HG03108 (cell line): ENCODE results near the gene MED13L.

Source experiments
- ATAC-seq: cut with Tn5 transposase; IDR thresholded peaks from one replicate; pipeline ENCODE4 v1.9.1; 2021; ENCODE audit warnings: moderate library complexity; ENCODE audit not compliant: unreplicated experiment

Gene MED13L

DNA sequence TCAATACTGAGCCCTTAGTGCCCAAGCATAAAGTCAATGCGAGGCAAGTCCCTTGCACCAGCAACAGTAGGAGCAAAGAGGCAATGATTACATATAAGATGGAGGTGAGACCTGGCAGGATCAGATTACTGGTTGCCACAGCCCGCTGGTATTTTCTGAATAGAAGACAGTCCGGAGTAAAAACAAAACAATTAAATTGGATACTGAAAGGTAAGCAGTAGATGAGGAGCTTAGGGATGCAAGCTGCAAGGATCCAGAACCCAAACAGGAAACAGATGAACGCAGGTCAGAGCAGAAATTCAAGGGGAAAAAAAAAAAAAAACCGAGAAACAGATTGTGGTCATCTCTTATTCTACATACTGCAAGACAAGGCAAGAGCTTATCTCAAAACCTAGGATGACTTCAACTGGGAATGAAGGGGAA, 119.6 kb downstream of the MED13L start:
- no peak for ATAC-seq

DNA sequence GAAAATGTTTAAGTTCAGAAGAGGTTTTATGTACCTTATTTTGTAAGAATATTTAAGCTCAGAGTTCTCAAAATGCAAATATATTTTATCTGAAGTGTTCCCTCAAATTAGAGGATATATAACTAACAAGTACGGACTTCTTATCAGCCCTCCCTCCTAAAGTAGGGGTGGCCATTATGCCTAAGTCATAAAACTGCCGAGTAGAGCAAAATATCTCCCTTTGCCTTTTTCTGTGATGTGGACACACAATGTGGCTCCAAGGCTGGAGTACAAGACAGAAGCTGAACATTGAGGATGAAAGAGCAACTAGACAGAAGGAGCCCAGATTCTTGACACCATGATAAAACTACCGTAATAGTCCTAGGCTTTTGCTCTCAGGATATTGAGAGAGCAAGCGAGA, 120.9 kb downstream of the MED13L start:
- ATAC-seq: no peak

DNA sequence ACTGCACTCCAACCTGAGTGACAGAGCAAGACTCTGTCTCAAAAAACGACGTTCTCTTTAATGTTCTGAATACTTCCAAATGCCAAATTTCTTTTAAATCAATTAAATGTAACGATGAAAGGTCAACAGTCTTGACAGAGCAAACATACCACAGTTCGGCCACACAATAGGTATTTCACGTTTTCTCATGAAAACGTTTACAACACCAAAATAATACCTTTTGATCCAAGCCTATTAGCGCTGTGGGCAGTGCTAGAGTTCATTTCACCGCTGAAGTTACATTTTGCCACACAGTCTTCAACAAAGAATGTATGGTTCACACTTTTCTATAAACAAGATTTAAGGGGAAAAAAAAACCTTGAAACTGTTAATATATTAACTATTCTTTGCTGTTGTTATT, 122.1 kb downstream of the MED13L start:
- ATAC-seq: no peak

GRCh38 chr12:116153983-116154382, 123.5 kb downstream of the MED13L start:
- ATAC-seq: no peak

GRCh38 chr12:116153113-116153512, 124.4 kb downstream of the MED13L start:
- no peak for ATAC-seq

DNA sequence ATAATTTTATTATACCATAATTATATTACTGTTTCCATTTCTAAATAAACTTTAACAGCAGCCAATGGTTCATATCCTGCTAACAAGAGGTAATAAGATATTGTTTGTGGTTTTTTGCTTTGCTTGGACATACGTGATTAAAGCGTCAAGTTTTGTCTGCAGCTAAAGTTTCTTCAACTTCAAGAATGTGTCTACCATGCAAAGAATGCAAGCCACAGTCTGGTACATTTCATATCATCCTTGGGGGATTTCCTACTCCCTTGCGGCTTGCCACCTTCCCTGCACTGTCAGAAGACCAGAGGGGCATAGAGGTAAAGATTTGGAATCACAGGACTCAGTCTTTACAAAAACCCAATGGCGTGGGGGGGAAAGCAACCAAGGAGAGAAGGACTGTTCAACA, 125.2 kb downstream of the MED13L start:
- no peak for ATAC-seq

DNA sequence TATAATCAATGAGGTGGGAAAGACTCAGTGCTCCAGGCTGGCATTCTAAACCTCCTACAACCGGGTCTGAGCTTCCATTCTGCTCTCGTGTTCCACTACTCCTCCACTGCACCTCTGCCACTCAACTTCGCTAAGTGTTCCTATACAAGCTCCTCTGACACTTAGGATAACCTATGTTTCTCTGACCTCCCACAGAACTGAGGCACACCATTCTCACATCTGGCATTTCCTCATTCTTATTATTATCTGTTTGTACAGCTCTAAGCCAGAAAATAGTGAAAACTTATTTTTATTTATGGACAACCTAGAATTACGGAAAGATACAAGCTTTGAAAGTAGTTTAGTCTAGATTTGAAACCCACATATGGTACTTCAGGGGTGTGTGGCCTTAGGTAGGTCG, 127.0 kb downstream of the MED13L start:
- no peak for ATAC-seq

DNA sequence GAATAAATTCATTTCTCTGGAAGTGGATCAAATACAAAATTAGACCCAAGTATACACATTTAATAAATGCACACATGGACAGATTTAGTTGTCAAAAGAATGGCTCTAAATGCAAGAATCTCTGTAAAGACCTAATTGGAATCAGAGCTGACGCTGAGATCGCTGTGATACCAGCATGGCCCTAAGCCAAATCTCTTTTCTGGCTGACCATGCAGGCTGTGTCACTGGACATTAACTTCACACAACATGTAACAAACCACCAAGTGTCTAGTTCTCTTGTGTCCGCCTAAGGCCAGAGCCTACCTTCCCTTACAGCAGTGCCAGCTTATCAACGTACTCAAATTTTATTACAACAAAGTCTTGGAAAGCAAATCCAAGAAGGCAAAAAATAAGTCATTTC, 127.5 kb downstream of the MED13L start:
- no peak for ATAC-seq

DNA sequence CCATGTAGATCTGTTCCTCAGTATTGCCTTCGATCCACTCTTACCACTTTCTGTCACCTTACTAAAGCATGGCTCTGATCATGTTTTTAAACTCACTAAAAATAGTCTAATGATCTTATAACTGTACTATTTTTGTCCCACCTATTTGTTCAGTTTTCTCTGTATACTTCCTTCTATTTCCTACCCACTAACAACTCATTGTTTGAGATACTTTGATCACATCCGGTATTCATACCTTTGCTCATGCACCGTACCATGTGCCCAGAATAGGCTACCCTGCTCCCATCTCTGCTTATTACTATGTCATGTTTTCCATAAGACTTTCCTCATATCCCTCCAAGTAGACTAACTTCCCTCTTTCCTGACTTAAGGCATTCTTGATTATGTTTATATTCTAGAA, 128.6 kb downstream of the MED13L start:
- ATAC-seq: no peak

DNA sequence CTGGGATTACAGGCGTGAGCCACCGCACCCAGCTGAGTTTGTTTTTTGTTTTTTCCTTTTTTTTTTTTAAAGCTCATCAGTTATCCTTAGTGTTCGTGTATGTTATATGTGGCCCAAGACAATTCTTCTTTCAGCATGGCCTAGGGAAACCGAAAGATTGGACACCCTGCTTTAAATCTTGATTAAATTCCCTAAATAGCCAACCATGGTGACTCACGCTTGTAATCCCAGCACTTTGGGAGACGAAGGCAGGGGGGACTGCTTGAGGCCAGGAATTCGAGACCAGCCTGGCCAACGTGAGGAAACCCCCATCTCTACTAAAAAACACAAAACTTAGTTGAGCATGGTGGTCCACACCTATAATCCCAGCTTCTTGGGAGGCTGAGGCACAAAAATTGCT, 131.1 kb downstream of the MED13L start:
- ATAC-seq: no peak

DNA sequence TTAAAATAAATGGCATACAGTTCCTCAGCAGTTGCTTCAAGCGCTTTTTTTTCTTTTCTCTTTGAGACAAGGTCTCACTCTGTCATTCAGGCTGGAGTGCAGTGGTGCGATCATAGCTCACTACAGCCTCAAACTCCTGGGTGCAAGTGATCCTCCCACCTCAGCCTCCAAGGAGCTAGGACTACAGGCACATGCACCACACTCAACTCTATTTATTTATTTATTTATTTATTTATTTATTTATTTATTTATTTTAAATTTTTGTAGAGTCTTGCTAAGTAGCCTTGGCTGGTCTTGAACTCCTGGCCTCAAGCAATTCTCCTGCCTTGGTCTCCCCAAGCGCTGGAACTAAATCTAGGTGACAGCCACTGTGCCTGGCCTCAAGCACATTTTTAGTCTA, 132.0 kb downstream of the MED13L start:
- no peak for ATAC-seq

- ATAC-seq: no peak
Measured at GRCh38 chr12:116144384-116144783, 133.1 kb downstream of the MED13L start.

DNA sequence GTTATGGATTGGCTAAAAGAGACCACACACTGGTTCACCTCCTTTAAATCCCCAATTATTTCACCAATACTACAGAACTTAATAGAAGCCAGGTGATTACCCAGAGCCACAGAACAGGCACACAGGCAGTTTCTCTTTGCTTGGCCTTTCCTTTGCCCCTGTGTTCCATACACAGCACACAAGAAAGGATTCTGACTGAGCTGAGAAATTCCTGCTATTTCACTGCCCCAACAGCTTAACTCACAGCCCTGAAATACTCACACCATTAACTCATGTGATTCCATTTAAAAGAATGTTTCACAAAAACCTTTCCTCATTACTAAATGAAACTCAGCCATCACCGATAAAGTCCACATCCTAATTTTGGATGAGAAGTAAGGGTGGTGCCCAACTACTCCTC, 133.6 kb downstream of the MED13L start:
- no peak for ATAC-seq

- ATAC-seq: no peak
Measured at GRCh38 chr12:116142936-116143898, 134.3 kb downstream of the MED13L start.

DNA sequence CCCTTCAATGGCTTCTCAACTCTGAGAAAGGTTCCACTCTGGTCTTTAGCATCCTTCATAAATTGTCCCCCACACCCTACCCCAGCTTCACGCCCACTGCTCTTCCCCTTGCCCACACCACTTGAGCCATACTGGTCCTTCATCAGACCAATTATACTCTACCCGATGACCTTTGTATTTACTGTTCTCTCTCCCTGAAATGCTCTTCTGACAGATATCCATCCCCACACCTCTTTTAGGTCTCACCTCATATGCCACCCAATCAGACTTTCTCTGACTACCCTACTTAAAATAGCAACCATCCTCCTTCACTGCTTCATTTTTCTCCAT, 135.7 kb downstream of the MED13L start:
- no peak for ATAC-seq

DNA sequence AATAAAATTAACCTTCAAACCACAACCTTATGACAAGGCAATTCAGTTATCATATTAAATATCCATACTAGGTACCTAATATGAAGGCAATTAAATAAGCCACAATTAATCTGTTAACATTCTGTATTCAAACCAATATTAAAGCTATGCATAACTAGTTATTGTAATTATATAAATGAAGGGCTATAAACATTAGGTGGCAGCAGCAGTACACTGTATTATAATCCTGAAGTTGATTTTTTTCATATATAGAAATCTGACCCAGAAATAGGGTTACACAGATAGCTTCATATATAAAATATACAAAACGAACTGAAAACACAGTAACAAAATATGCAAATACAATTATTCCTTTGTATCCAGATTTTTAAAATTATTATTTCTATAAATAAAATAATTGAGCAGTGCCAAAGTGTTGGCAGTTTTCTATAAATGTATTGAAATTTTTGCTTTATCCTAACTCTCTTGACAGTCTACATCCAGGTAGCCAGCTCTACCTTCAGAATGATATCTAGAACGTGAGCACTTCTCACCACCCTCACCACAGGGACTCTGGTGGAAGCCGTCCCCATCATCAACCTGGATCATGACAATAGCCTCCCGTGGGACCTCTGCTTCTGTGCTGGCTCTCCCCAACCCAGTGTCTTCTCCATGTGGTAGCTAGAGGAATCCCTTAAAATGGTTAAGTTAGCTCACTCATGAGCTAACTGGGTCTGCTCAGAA, 136.2 kb downstream of the MED13L start:
- no peak for ATAC-seq

GRCh38 chr12:116140529-116140928, 137.0 kb downstream of the MED13L start:
- ATAC-seq: no peak

- ATAC-seq: no peak
Measured at GRCh38 chr12:116138781-116139180, 138.7 kb downstream of the MED13L start.

- no peak for ATAC-seq
Measured at GRCh38 chr12:116138364-116138763, 139.1 kb downstream of the MED13L start.

DNA sequence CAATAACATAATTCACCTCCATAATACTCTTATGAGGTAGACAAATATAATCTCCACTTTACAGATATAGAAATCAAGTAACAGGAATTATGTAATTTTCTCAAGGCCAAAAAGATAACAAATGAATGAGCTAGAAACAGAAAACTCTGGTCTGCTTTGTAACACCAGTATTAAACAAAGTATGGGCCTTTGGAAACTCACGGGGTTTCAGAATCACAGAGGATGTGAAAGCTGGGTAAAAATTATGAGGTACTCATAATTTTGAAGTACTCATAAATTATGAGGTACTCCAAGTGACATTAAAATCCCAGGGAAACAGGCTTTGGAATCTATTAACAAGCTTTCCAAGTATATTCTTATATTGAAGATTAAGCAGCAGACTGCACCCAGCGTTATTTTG, 140.2 kb downstream of the MED13L start:
- ATAC-seq: no peak

DNA sequence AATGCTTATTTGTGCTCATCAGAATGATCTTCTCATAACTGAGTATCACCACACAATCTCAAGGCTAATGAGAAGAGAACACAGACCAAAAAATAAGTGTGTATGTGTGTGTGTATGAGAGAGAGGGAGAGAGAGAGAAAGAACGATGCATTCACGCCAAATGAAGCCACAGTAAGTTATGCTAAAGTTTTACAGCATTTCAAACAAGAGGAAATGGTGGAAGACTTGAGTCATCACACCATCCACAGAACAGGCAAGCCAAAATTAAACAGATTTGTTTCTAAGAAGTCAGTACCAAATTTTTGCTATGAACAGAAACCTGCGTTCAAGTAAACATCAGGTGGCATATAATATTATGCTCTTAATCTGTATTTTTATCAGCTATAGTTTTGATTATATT, 141.2 kb downstream of the MED13L start:
- ATAC-seq: no peak

- no peak for ATAC-seq
Measured at GRCh38 chr12:116135209-116135930, 142.1 kb downstream of the MED13L start.
